ENCODE results near the gene LIN52. TPM values are rescaled to one million over a fixed set of nuclear protein-coding genes. Genes with fewer than 3 reads are reported as not detected.

LIN52 gene
- total and polyA plus RNA-seq, 9 of the 15 experiments (the other 6 are each of a cell fraction or from before 2014, with no cell fraction given), result 4.6 to 11.8 (median 9.2) TPM

DNA sequence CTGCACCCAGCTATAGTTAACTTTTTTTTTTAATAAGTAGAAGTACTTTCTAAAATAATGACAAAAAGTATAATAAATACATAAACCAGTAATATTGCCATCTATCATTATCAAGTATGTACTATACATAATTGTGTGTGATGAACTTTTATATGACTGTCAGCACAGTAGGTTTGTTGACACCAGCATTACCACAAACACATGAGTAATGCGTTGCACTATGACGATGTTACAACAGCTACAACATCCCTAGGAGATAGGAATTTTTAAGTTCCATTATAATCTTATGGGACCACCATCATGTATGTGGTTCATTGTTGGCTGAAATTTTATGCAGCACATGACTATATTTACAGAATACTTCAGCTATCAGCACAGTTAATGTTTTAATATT lies 91.6 kb downstream of the LIN52 start:
- H2AFZ ChIP-seq (ENCODE audit: low read depth, low read length), result no peak overlapping the region

More for the DNA sequence above, 91.6 kb downstream of the LIN52 start:
- no peak for DNase-seq (ENCODE audit: extremely low read depth in 1 of 4, low spot score in 3 of 4)
- H3K4me1 ChIP-seq (replicated peaks in 1 of 2; ENCODE audit: control insufficient read depth in 2 of 2, insufficient read depth in 2 of 2, low read length in 2 of 2), result peaks cover 0 to 12% of the 10 kb centered on the region in 2 experiments; a peak in 3 of 5 replicates
- H4K20me1 ChIP-seq (replicated peaks; ENCODE audit: control insufficient read depth, insufficient read depth, low read length), result no peaks in the 10 kb centered on the region
- no peak for TF ChIP-seq TEAD2 (tag; IDR thresholded peaks at IDR 0.05)
- no peak for TF ChIP-seq SNRNP70 (optimal IDR thresholded peaks at IDR 0.05; ENCODE audit: low read depth, low read length)
- no peak for TF ChIP-seq ZNF431 (CRISPR knock-in tag; IDR thresholded peaks at IDR 0.05)
- no peak for TF ChIP-seq CBX3 (IDR thresholded peaks at IDR 0.05; ENCODE audit: borderline replicate concordance in 1 of 2, low read length in 2 of 2)
- TF ChIP-seq RBM39 (optimal IDR thresholded peaks at IDR 0.05; ENCODE audit: low read depth, low read length), result no peak
- TF ChIP-seq NR2F6 (CRISPR knock-in tag; IDR thresholded peaks at IDR 0.05), result no peak
- TF ChIP-seq ZNF41 (CRISPR knock-in tag; conservative IDR thresholded peaks at IDR 0.05), result no peak
- TF ChIP-seq, protein P1, sequence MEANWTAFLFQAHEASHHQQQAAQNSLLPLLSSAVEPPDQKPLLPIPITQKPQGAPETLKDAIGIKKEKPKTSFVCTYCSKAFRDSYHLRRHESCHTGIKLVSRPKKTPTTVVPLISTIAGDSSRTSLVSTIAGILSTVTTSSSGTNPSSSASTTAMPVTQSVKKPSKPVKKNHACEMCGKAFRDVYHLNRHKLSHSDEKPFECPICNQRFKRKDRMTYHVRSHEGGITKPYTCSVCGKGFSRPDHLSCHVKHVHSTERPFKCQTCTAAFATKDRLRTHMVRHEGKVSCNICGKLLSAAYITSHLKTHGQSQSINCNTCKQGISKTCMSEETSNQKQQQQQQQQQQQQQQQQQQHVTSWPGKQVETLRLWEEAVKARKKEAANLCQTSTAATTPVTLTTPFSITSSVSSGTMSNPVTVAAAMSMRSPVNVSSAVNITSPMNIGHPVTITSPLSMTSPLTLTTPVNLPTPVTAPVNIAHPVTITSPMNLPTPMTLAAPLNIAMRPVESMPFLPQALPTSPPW (CRISPR knock-in tag; IDR thresholded peaks at IDR 0.05), result no peak
- TF ChIP-seq, protein P2, sequence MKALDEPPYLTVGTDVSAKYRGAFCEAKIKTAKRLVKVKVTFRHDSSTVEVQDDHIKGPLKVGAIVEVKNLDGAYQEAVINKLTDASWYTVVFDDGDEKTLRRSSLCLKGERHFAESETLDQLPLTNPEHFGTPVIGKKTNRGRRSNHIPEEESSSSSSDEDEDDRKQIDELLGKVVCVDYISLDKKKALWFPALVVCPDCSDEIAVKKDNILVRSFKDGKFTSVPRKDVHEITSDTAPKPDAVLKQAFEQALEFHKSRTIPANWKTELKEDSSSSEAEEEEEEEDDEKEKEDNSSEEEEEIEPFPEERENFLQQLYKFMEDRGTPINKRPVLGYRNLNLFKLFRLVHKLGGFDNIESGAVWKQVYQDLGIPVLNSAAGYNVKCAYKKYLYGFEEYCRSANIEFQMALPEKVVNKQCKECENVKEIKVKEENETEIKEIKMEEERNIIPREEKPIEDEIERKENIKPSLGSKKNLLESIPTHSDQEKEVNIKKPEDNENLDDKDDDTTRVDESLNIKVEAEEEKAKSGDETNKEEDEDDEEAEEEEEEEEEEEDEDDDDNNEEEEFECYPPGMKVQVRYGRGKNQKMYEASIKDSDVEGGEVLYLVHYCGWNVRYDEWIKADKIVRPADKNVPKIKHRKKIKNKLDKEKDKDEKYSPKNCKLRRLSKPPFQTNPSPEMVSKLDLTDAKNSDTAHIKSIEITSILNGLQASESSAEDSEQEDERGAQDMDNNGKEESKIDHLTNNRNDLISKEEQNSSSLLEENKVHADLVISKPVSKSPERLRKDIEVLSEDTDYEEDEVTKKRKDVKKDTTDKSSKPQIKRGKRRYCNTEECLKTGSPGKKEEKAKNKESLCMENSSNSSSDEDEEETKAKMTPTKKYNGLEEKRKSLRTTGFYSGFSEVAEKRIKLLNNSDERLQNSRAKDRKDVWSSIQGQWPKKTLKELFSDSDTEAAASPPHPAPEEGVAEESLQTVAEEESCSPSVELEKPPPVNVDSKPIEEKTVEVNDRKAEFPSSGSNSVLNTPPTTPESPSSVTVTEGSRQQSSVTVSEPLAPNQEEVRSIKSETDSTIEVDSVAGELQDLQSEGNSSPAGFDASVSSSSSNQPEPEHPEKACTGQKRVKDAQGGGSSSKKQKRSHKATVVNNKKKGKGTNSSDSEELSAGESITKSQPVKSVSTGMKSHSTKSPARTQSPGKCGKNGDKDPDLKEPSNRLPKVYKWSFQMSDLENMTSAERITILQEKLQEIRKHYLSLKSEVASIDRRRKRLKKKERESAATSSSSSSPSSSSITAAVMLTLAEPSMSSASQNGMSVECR (CRISPR knock-in tag; IDR thresholded peaks at IDR 0.05), result no peak
- TF ChIP-seq GABPB2 (CRISPR knock-in tag; conservative IDR thresholded peaks at IDR 0.05), result no peak
- TF ChIP-seq ZNF217 (CRISPR knock-in tag; IDR thresholded peaks at IDR 0.05), result no peak
- TF ChIP-seq, protein P3, sequence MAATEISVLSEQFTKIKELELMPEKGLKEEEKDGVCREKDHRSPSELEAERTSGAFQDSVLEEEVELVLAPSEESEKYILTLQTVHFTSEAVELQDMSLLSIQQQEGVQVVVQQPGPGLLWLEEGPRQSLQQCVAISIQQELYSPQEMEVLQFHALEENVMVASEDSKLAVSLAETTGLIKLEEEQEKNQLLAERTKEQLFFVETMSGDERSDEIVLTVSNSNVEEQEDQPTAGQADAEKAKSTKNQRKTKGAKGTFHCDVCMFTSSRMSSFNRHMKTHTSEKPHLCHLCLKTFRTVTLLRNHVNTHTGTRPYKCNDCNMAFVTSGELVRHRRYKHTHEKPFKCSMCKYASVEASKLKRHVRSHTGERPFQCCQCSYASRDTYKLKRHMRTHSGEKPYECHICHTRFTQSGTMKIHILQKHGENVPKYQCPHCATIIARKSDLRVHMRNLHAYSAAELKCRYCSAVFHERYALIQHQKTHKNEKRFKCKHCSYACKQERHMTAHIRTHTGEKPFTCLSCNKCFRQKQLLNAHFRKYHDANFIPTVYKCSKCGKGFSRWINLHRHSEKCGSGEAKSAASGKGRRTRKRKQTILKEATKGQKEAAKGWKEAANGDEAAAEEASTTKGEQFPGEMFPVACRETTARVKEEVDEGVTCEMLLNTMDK (IDR thresholded peaks at IDR 0.05; ENCODE audit: borderline replicate concordance, insufficient read depth, low read depth, low read length, poor library complexity, severe bottlenecking), result no peak
- TF ChIP-seq ZNF561 (CRISPR knock-in tag; conservative IDR thresholded peaks at IDR 0.05), result no peak
- TF ChIP-seq ILK (tag; IDR thresholded peaks at IDR 0.05; ENCODE audit: borderline replicate concordance, low read depth), result no peak
- TF ChIP-seq TBP (optimal IDR thresholded peaks at IDR 0.05; ENCODE audit: low read depth, low read length), result no peak
- no peak for TF ChIP-seq FOXJ3 (CRISPR knock-in tag; IDR thresholded peaks at IDR 0.05)
- peaks cover 5% of the 10 kb centered on the region; the same call in 1 of the 3 replicates for H3K36me3 ChIP-seq (ENCODE audit: control insufficient read depth, insufficient read depth, low read length)
- no peaks in the 10 kb centered on the region for H3K9me3 ChIP-seq (replicated peaks; ENCODE audit: control insufficient read depth, insufficient read depth, low read depth, low read length)
- H3K9ac ChIP-seq (ENCODE audit: insufficient read depth in 1 of 2, low read depth in 2 of 2, low read length in 2 of 2), result no peak overlapping the region
- ChIA-PET POLR2A (interaction anchor here (0.6 kb wide), 1 partner anchor 35 kb away, joined by 5 read pairs; no protein-coding TSS in a partner anchor), CTCF (ENCODE audit: low intra/inter-chr PET ratio) (no interaction called here)
- no peaks in the 10 kb centered on the region; the same call in 1 of the 3 replicates for H3K79me2 ChIP-seq (ENCODE audit: control insufficient read depth, insufficient read depth, low read length)
- no peak overlapping the region for H3K4me3 ChIP-seq
- ATAC-seq, result no peak
- intact Hi-C loops (cut with micrococcal nuclease) (no loop called here), in situ Hi-C loops (cut with MboI) (no loop called here)
- no TSS peak for BruUV-seq (replicated peaks)
- 35% methylated on average over 2 of the region's 2 CpGs for WGBS (ENCODE audit: insufficient coverage, low coverage, missing lambda C conversion rate)
- H3K27me3 ChIP-seq (ENCODE audit: control insufficient read depth in 2 of 2, insufficient read depth in 2 of 2, low read length in 2 of 2), result no peaks in the 10 kb centered on the region
- no peak overlapping the region for H3K4me2 ChIP-seq (ENCODE audit: insufficient read depth, low read length)
- no peak for FAIRE-seq
- H3K27ac ChIP-seq (ENCODE audit: extremely low read depth, low read depth, low read length), result no peak overlapping the region
- no peaks in the 10 kb centered on the region for H3K9me1 ChIP-seq (ENCODE audit: control insufficient read depth, insufficient read depth, low read length)
